ENCODE results near the gene ATF5. TPM values are rescaled to one million over a fixed set of nuclear protein-coding genes. Genes with fewer than 3 reads are reported as not detected.

ATF5 gene
- total RNA-seq, 1 experiment from 2014 or later = 19.2 TPM

DNA sequence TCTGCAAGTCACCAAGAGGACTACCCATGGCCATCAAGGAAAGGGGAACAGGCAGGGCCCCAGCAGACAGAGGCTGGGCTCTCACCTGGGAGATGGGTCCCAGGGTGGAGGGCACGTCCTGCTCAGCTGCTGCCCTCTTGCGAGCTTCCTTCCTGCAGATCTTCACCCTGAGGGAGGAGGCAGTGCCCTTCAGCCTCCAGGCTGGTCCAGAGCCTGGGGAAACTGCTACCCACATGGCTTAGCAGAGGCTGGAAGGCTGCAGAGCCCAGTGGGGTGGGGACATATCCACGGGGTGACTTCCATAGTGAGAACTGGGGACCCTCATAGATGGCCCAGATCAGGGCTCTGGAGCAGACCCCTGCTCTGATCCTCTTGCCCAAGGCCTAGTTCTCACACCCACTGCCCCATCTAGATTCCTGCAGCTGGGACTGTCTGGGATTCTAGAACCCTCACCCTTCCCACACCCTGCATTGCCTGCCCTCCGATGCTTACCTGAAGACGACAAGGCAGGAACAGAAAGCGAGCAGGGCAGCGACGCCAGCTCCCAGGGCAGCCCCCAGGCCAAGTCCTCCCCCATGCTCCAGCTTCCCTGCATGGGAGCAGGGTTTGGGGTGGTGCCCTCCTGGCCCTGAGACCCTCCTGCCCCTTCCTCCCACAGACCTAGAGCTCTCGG is 22.9 kb downstream of the ATF5 start:
- no peak overlapping the region for H3K4me3 ChIP-seq
- H3K9me2 ChIP-seq (ENCODE audit: insufficient read depth) = no peaks in the 10 kb centered on the region
- POLR2A ChIA-PET (ENCODE audit: unreplicated experiment) = no interaction called here
- no peaks in the 10 kb centered on the region for H3K79me2 ChIP-seq (ENCODE audit: low read depth)
- H3K4me1 ChIP-seq (replicated peaks; ENCODE audit: insufficient read depth) = peaks cover 35% of the 10 kb centered on the region
- peaks cover 16% of the 10 kb centered on the region for H3F3A ChIP-seq (ENCODE audit: insufficient read depth, low read depth)
- no peaks in the 10 kb centered on the region for H3K36me3 ChIP-seq (ENCODE audit: low read depth)
- no peaks in the 10 kb centered on the region for H4K20me1 ChIP-seq (ENCODE audit: insufficient read depth)
- H3K27me3 ChIP-seq (ENCODE audit: insufficient read depth, low read depth) = no peaks in the 10 kb centered on the region
- TF ChIP-seq, protein P1, sequence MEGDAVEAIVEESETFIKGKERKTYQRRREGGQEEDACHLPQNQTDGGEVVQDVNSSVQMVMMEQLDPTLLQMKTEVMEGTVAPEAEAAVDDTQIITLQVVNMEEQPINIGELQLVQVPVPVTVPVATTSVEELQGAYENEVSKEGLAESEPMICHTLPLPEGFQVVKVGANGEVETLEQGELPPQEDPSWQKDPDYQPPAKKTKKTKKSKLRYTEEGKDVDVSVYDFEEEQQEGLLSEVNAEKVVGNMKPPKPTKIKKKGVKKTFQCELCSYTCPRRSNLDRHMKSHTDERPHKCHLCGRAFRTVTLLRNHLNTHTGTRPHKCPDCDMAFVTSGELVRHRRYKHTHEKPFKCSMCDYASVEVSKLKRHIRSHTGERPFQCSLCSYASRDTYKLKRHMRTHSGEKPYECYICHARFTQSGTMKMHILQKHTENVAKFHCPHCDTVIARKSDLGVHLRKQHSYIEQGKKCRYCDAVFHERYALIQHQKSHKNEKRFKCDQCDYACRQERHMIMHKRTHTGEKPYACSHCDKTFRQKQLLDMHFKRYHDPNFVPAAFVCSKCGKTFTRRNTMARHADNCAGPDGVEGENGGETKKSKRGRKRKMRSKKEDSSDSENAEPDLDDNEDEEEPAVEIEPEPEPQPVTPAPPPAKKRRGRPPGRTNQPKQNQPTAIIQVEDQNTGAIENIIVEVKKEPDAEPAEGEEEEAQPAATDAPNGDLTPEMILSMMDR (conservative IDR thresholded peaks at IDR 0.05) = no peak
- no peak for TF ChIP-seq EZH2 (IDR thresholded peaks at IDR 0.05; ENCODE audit: low read depth)
- CTCF ChIA-PET = no interaction called here
- H2AFZ ChIP-seq = no peak overlapping the region
- DNase-seq = no peak
- H3K9me3 ChIP-seq (ENCODE audit: insufficient read depth, low read depth) = no peaks in the 10 kb centered on the region
- BruUV-seq (replicated peaks) = no TSS peak
- intact Hi-C loops (cut with micrococcal nuclease; ENCODE audit: unreplicated experiment) = no loop called here
- no peak overlapping the region for H3K27ac ChIP-seq
- no peak overlapping the region for H3K4me2 ChIP-seq

DNA sequence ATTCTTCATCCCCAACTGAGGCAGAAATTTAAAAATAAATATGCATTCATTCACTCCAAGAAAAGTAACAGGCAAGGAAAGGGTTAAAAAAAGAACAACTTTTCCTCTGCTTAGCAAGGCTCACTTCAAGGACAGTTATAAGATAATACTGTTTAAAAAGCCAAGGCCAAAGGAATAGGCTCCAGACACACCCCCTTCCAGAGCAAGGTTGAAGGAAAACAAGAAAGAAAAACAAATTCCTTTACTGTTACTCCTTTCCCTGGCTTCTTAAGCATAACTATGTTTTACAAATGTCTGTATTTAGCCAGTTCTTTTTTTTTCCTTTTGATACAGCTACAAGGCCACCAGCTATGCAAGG is 23.5 kb downstream of the ATF5 start:
- H3K4me1 ChIP-seq (replicated peaks; ENCODE audit: insufficient read depth) = peaks cover 36% of the 10 kb centered on the region
- H3K9me3 ChIP-seq (ENCODE audit: insufficient read depth, low read depth) = no peaks in the 10 kb centered on the region
- ChIA-PET CTCF (interaction anchor here (0.6 kb wide), 1 partner anchor 252 kb away, joined by 5 read pairs; no protein-coding TSS in a partner anchor), POLR2A (ENCODE audit: unreplicated experiment) (no interaction called here)
- no peak overlapping the region for H3K4me3 ChIP-seq
- peaks cover 16% of the 10 kb centered on the region for H3F3A ChIP-seq (ENCODE audit: insufficient read depth, low read depth)
- H3K79me2 ChIP-seq (ENCODE audit: low read depth) = no peaks in the 10 kb centered on the region
- H3K27me3 ChIP-seq (ENCODE audit: insufficient read depth, low read depth) = no peaks in the 10 kb centered on the region
- H3K36me3 ChIP-seq (ENCODE audit: low read depth) = no peaks in the 10 kb centered on the region
- H3K27ac ChIP-seq = no peak overlapping the region
- BruUV-seq (replicated peaks) = no TSS peak
- no peak overlapping the region for H3K4me2 ChIP-seq
- TF ChIP-seq, protein P1 (conservative IDR thresholded peaks at IDR 0.05) = no peak
- no peak for TF ChIP-seq EZH2 (IDR thresholded peaks at IDR 0.05; ENCODE audit: low read depth)
- intact Hi-C loops (cut with micrococcal nuclease; ENCODE audit: unreplicated experiment) = no loop called here
- H2AFZ ChIP-seq = no peak overlapping the region
- H3K9me2 ChIP-seq (ENCODE audit: insufficient read depth) = no peaks in the 10 kb centered on the region
- no peaks in the 10 kb centered on the region for H4K20me1 ChIP-seq (ENCODE audit: insufficient read depth)
- no peak for DNase-seq

DNA sequence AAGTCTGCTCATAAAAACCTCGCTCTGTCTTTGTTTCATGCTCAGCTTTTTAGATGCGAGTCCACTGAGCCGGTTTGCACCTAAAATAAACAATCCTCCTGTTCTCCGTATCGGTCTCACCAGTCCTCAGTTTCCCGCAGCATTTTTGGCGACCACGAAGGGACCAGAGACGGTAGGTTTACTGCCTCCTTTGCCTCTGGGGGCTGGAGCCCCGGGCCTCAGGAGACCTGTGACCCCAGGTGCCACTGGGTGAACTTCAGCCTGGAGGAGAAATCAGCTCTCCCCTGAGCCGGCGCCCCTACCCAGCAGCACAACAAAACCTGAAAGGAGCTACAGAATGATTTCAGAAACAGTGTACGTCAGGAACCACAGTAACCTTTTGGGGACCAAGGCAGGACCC is 23.9 kb downstream of the ATF5 start:
- H3K27me3 ChIP-seq (ENCODE audit: insufficient read depth, low read depth) = peaks cover under 1% of the 10 kb centered on the region; the same call in 1 of the 2 replicates
- no peak for DNase-seq
- no peaks in the 10 kb centered on the region for H4K20me1 ChIP-seq (ENCODE audit: insufficient read depth)
- peaks cover 36% of the 10 kb centered on the region for H3K4me1 ChIP-seq (replicated peaks; ENCODE audit: insufficient read depth)
- H3K9me3 ChIP-seq (ENCODE audit: insufficient read depth, low read depth) = no peaks in the 10 kb centered on the region
- ChIA-PET POLR2A (ENCODE audit: unreplicated experiment) (no interaction called here), CTCF (interaction anchor here (0.5 to 0.6 kb wide), 2 partner anchors 12 to 252 kb away, joined by 5 to 7 read pairs; no protein-coding TSS in a partner anchor)
- no peaks in the 10 kb centered on the region for H3K79me2 ChIP-seq (ENCODE audit: low read depth)
- peak overlapping the region; percentile 80; the same call in 1 of the 2 replicates for H3K4me2 ChIP-seq
- H3K27ac ChIP-seq = no peak overlapping the region
- H3K4me3 ChIP-seq = no peak overlapping the region
- BruUV-seq (replicated peaks) = no TSS peak
- H3K36me3 ChIP-seq (ENCODE audit: low read depth) = no peaks in the 10 kb centered on the region
- no peak overlapping the region for H2AFZ ChIP-seq
- intact Hi-C loops (cut with micrococcal nuclease; ENCODE audit: unreplicated experiment) = no loop called here
- H3F3A ChIP-seq (ENCODE audit: insufficient read depth, low read depth) = peaks cover 16% of the 10 kb centered on the region
- no peak for TF ChIP-seq EZH2 (IDR thresholded peaks at IDR 0.05; ENCODE audit: low read depth)
- TF ChIP-seq, protein P1 (conservative IDR thresholded peaks at IDR 0.05) = no peak
- no peaks in the 10 kb centered on the region for H3K9me2 ChIP-seq (ENCODE audit: insufficient read depth)
